ENCODE results near the gene CEP128.
A peak's percentile ranks its signal among the peaks of the same experiment; 100 is the strongest.

Gene CEP128

DNA sequence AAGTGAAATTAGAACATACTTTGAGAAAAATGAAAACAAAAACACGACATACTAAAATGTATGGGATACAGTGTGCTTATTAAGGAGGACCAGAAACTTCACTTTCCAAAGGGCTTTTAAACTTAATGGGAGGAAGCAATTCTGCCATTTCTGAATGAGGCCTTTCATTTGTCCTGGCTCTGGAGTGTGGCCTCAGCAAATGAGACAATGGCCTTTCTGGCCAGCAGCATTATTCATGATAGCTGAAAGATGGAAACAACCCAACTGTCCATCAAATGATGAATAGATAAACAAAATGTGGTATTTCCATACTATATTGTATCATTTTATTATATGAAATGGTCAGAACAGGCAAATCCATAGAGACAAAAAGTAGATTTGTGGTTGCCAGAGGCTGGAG lies 338.6 kb downstream of the CEP128 start:
- TF ChIP-seq, protein P1, sequence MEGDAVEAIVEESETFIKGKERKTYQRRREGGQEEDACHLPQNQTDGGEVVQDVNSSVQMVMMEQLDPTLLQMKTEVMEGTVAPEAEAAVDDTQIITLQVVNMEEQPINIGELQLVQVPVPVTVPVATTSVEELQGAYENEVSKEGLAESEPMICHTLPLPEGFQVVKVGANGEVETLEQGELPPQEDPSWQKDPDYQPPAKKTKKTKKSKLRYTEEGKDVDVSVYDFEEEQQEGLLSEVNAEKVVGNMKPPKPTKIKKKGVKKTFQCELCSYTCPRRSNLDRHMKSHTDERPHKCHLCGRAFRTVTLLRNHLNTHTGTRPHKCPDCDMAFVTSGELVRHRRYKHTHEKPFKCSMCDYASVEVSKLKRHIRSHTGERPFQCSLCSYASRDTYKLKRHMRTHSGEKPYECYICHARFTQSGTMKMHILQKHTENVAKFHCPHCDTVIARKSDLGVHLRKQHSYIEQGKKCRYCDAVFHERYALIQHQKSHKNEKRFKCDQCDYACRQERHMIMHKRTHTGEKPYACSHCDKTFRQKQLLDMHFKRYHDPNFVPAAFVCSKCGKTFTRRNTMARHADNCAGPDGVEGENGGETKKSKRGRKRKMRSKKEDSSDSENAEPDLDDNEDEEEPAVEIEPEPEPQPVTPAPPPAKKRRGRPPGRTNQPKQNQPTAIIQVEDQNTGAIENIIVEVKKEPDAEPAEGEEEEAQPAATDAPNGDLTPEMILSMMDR (conservative IDR thresholded peaks at IDR 0.05), result no peak
- H3K27ac ChIP-seq, result no peak overlapping the region

DNA sequence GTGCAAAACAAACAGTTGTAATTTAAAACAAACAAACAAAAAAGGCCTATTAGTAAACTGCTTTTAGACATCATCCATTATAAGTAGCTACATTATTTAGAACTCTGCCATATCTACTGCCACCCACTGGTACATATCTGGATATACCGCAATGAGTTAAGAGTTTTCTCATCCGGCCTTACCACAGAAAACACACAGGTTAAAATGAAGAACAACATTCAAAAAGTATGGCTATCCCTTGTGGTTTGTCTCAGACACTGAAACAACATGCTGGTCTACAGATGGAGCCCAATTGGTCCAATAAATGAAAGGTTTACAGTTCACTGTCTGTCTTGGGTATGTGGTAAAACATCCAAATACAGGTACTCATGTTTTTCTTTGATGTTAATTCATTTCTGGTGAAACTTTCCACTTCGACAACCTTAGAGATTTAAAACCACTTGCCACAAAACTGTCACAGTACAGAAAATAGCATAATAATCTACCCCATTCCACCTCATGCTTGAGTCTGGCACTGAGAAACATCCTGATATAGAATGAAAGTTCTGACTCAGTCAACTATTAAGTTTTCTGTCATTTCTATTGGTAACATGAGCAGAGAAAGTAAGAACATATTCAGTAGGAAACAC lies 354.3 kb downstream of the CEP128 start:
- TF ChIP-seq, protein P1 (conservative IDR thresholded peaks at IDR 0.05), result peak; percentile 75
- no peak overlapping the region for H3K27ac ChIP-seq

DNA sequence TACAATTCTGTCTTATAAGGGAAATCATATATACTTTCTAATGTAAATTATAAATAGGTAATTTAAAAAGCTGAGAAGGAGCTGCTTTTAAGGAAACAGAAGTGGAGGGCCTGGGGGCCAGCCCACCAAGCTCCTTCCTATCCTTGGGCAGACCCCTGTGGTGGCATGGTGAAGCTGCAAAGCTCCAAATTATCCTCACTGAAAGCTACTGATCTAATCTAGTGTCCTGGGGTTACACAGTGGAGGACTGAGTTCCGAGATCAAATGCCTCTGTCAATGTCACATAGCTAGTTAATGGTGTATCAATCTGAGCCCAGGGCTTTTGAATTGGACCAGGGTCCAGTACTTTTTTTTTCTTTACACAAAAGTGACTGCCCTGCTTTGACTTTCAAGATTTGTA lies 355.4 kb downstream of the CEP128 start:
- no peak overlapping the region for H3K27ac ChIP-seq

DNA sequence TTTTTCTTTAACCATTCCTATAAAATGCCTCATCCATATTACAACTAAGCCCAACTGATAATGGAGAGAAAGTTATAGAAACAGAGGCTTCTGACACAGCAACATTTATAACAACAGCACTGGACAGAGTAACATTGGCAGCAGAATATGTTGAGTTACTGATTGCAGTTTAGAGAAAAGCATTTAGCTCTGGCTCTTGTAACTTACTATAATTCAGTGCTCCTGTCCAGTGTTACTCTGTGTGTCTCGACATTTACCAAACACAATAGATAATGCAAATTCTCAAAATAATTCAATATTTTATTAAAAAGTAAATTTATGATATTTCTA lies 356.1 kb downstream of the CEP128 start:
- no peak overlapping the region for H3K27ac ChIP-seq
- TF ChIP-seq, protein P1 (conservative IDR thresholded peaks at IDR 0.05), result no peak

More for the DNA sequence above, 355.4 kb downstream of the CEP128 start:
- TF ChIP-seq, protein P1 (conservative IDR thresholded peaks at IDR 0.05), result no peak

DNA sequence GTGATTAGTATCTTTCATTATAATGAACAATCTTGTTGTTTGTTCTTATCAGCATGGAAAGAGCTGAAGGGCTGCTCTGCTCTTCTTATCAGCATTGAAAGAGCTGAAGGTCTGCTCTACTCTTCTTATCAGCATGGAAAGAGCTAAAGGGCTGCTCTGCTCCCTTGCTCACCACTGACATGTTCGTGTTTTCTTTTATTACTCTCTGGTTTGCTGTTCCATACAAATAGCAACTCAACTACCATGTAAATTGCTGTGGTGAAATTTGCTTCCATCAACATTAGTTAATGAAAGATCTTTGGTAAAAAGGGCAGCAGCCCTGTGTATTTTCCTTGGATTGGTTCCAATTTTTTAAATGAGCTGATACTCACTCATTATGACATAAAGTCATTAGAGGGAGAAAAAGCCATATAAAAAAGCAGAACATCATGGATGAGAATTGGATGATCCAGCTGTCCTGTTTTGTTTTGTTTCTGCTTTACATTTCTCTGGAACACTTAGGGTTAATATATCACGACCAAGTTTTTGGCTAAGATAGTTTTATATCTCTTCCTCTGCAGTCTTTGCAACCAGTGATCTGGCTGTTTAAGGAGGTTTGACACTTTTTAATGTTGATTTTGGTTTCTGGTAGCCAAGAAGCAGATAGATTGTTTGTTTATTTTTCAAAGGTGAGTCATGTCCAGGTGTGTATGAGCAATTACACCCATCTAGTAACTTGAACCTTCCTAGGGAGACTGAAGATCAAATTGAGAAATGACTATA lies 356.6 kb downstream of the CEP128 start:
- TF ChIP-seq, protein P1 (conservative IDR thresholded peaks at IDR 0.05), result no peak
- H3K27ac ChIP-seq, result no peak overlapping the region

DNA sequence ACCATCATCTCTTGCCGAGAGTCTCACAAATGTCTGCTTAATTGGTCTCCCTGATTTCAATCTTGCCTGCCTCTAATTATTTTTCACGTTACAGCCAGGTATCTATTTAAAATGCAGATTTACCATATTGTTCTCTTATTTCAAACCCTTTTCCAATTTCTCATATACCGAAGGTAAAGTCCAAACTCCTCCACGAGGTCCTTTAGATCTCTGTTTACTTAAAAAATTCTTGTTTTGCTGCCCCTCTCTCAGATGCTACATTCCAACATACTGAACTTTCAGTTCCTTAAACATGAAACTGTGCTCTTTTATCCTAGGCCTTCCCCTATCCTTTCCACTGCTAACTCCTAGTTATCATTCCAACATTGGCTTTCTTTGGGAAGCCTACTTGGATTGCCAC lies 363.9 kb downstream of the CEP128 start:
- no peak overlapping the region for H3K27ac ChIP-seq
- TF ChIP-seq, protein P1 (conservative IDR thresholded peaks at IDR 0.05), result no peak

DNA sequence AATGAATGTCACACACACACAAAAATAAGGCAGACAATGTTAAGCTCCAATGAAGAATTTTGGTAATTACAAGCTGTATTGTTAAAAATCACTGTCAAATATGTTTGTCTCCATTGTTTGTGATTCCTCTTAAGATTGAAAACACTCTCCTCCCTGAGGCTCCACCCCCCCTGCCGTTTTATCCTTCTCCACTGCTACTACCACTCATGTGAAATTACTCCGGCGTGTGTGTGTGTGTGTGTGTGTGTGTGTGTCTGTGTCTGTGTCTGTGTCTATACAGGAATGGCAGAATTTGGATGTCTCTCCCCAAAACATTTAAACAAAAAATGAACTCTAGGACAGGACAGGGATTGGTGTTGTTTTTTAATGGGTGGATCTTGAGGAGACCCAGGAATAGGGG lies 365.1 kb downstream of the CEP128 start:
- H3K27ac ChIP-seq, result no peak overlapping the region
- TF ChIP-seq, protein P1 (conservative IDR thresholded peaks at IDR 0.05), result no peak
